H9 (cell line): Measurements from ENCODE around the gene CEP63. TPM values are rescaled to one million over a fixed set of nuclear protein-coding genes. Genes with fewer than 3 reads are reported as not detected.
A peak's percentile ranks its signal among the peaks of the same experiment; 100 is the strongest.

Experiments
- DNase-seq: peaks from one replicate; pipeline ENCODE4 v3.0.0-alpha.2; 2017
- H2AFZ ChIP-seq: one replicate; pipeline ENCODE4 v1.6.1; 2013; ENCODE audit warnings: mild to moderate bottlenecking, low read length, control low read depth, moderate library complexity
- H2AK5ac ChIP-seq: 2 replicates; pipeline ENCODE4 v1.6.1; 2013; ENCODE audit warnings: low read length, control low read depth, mixed read lengths; ENCODE audit not compliant: insufficient read length
- H2BK120ac ChIP-seq: one replicate; pipeline ENCODE4 v1.6.1; 2013; ENCODE audit warnings: low read depth, mild to moderate bottlenecking, low read length, control low read depth, inconsistent platforms; ENCODE audit not compliant: poor library complexity, severe bottlenecking
- H2BK12ac ChIP-seq: 2 replicates; pipeline ENCODE4 v1.6.1; 2013; ENCODE audit warnings: low read length, control low read depth, mixed read lengths, low read depth; ENCODE audit not compliant: insufficient read length
- H2BK15ac ChIP-seq: 2 replicates; pipeline ENCODE4 v1.6.1; 2013; ENCODE audit warnings: low read depth, low read length, control low read depth
- H2BK20ac ChIP-seq: one replicate; pipeline ENCODE4 v1.6.1; 2013; ENCODE audit warnings: low read depth, mild to moderate bottlenecking, low read length, control low read depth, inconsistent platforms; ENCODE audit not compliant: poor library complexity, severe bottlenecking
- H2BK5ac ChIP-seq: 2 replicates; pipeline ENCODE4 v1.6.1; 2013; ENCODE audit warnings: low read length, control low read depth, mixed read lengths; ENCODE audit not compliant: insufficient read length
- H3K14ac ChIP-seq: 2 replicates; pipeline ENCODE4 v1.6.1; 2013; ENCODE audit warnings: low read length, control low read depth; ENCODE audit not compliant: insufficient read depth
- H3K18ac ChIP-seq: 2 replicates; pipeline ENCODE4 v1.6.1; 2013; ENCODE audit warnings: low read depth, mild to moderate bottlenecking, mixed read lengths, low read length, control low read depth; ENCODE audit not compliant: insufficient read length
- H3K23ac ChIP-seq: 2 replicates; pipeline ENCODE4 v1.6.1; 2013; ENCODE audit warnings: low read length, control low read depth, mixed read lengths, low read depth; ENCODE audit not compliant: insufficient read length
- H3K23me2 ChIP-seq: 2 replicates; pipeline ENCODE4 v1.6.1; 2013; ENCODE audit warnings: low read depth, mild to moderate bottlenecking, mixed read lengths, low read length, control low read depth; ENCODE audit not compliant: insufficient read length, poor library complexity, severe bottlenecking
- H3K27ac ChIP-seq: 2 replicates; pipeline ENCODE4 v1.5.1; 2013; ENCODE audit warnings: low read length, control low read depth, mixed read lengths, low read depth; ENCODE audit not compliant: insufficient read length
- H3K27me3 ChIP-seq: 2 replicates; pipeline ENCODE4 v1.6.1; 2013; ENCODE audit warnings: low read length, control low read depth, inconsistent platforms; ENCODE audit not compliant: insufficient read depth
- H3K4ac ChIP-seq: 2 replicates; pipeline ENCODE4 v1.6.1; 2013; ENCODE audit warnings: low read depth, mild to moderate bottlenecking, control low read depth, inconsistent platforms, low read length, moderate library complexity
- H3K4me1 ChIP-seq: 2 replicates; pipeline ENCODE4 v1.6.1; 2013; ENCODE audit warnings: low read length, control low read depth, inconsistent platforms; ENCODE audit not compliant: insufficient read depth
- H3K4me2 ChIP-seq: 2 replicates; pipeline ENCODE4 v1.6.1; 2013; ENCODE audit warnings: low read length, control low read depth, mixed read lengths; ENCODE audit not compliant: insufficient read length, insufficient read depth
- H3K56ac ChIP-seq: 2 replicates; pipeline ENCODE4 v1.6.1; 2013; ENCODE audit warnings: low read depth, mild to moderate bottlenecking, mixed read lengths, low read length, control low read depth; ENCODE audit not compliant: insufficient read length
- H3K79me1 ChIP-seq: 2 replicates; pipeline ENCODE4 v1.6.1; 2013; ENCODE audit warnings: low read depth, mild to moderate bottlenecking, moderate library complexity, low read length, control low read depth, inconsistent platforms; ENCODE audit not compliant: insufficient read depth, poor library complexity, severe bottlenecking
- H3K79me2 ChIP-seq: 2 replicates; pipeline ENCODE4 v1.6.1; 2013; ENCODE audit warnings: low read length, control low read depth, inconsistent platforms; ENCODE audit not compliant: insufficient read depth
- H3K9ac ChIP-seq: 2 replicates; pipeline ENCODE4 v1.6.1; 2013; ENCODE audit warnings: low read length, control low read depth, mixed read lengths; ENCODE audit not compliant: insufficient read length; ENCODE audit errors: extremely low read depth
- H3K9me3 ChIP-seq: one replicate; pipeline ENCODE4 v1.6.1; 2013; ENCODE audit warnings: low read depth, low read length, inconsistent platforms; ENCODE audit not compliant: control insufficient read depth
- H3T11ph ChIP-seq: one replicate; pipeline ENCODE4 v1.6.1; 2013; ENCODE audit warnings: mild to moderate bottlenecking, low read length, control low read depth, inconsistent platforms
- H4K20me1 ChIP-seq: one replicate; pipeline ENCODE4 v1.6.1; 2013; ENCODE audit not compliant: control insufficient read depth, insufficient read length, insufficient read depth
- H4K5ac ChIP-seq: 2 replicates; pipeline ENCODE4 v1.6.1; 2013; ENCODE audit warnings: low read depth, mild to moderate bottlenecking, mixed read lengths, low read length, control low read depth; ENCODE audit not compliant: insufficient read length
- H4K8ac ChIP-seq: replicated peaks from 2 replicates; pipeline ENCODE4 v1.6.1; 2013; ENCODE audit warnings: low read length, control low read depth, mixed read lengths, low read depth; ENCODE audit not compliant: insufficient read length
- H4K91ac ChIP-seq: 2 replicates; pipeline ENCODE4 v1.6.1; 2013; ENCODE audit warnings: low read depth, mild to moderate bottlenecking, moderate library complexity, mixed read lengths, low read length, control low read depth; ENCODE audit not compliant: insufficient read length
- H3K27ac Mint-ChIP-seq, 3 experiments: 2 replicates in 2 of 3; 3 replicates in 1 of 3; pipeline ENCODE4 v1.8.0; 2020 to 2021; ENCODE audit warnings: mixed read lengths in 3 of 3, mild to moderate bottlenecking in 1 of 3, moderate library complexity in 1 of 3
- H3K27me3 Mint-ChIP-seq: 2 replicates; pipeline ENCODE4 v1.8.0; 2021; ENCODE audit warnings: low read depth, mild to moderate bottlenecking, moderate library complexity, mixed read lengths
- H3K36me3 Mint-ChIP-seq, 3 experiments: 2 replicates in 2 of 3; 3 replicates in 1 of 3; pipeline ENCODE4 v1.8.0; 2020 to 2021; ENCODE audit warnings: low read depth in 3 of 3, mixed read lengths in 3 of 3; ENCODE audit not compliant: insufficient read depth in 1 of 3
- H3K4me1 Mint-ChIP-seq, 2 experiments: 2 replicates each; pipeline ENCODE4 v1.8.0; 2020; ENCODE audit warnings: mixed read lengths in 2 of 2
- H3K4me3 Mint-ChIP-seq, 2 experiments: 2 replicates in 1 of 2; 3 replicates in 1 of 2; pipeline ENCODE4 v1.8.0; 2020 to 2021; ENCODE audit warnings: mild to moderate bottlenecking in 2 of 2, mixed read lengths in 2 of 2, moderate library complexity in 1 of 2
- H3K9me3 Mint-ChIP-seq, 2 experiments: 2 replicates in 1 of 2; 3 replicates in 1 of 2; pipeline ENCODE4 v1.8.0; 2020; ENCODE audit warnings: mild to moderate bottlenecking in 2 of 2, mixed read lengths in 2 of 2, moderate library complexity in 1 of 2
- CTCF ChIP-seq: fragments of 200-600 bp; sonication (generic); conservative IDR thresholded peaks from 3 replicates; pipeline ENCODE4 v1.8.0; 2021; ENCODE audit warnings: antibody characterized with exemption, mild to moderate bottlenecking
- WGBS: extraction: QIAGEN DNeasy Blood & Tissue Kit; methylation state at CpG from one replicate; pipeline ENCODE4 v1.1.7; 2013; ENCODE audit warnings: missing lambda C conversion rate, low lambda C conversion rate, mixed read lengths; ENCODE audit not compliant: insufficient read length; ENCODE audit errors: extremely low coverage; 5-methylcytosine and 5-hydroxymethylcytosine counted together
- total RNA-seq: library from RNA; stranded (reverse); gene quantifications from 2 replicates; pipeline ENCODE4 v1.2.1, GENCODE V29; 2021

The CEP63 gene
- total RNA-seq, 1 experiment from 2014 or later, result 16.2 TPM

GRCh38 chr3:134511500-134511899 lies 25.6 kb downstream of the CEP63 start:
- WGBS, result no CpG with 5 or more reads among the region's 2 CpGs
- no peak overlapping the region for H4K91ac ChIP-seq
- no peak overlapping the region for H3K18ac ChIP-seq
- Mint-ChIP-seq H3K27me3 (no peaks in the 10 kb centered on the region), H3K4me1 (peaks cover 3 to 8% of the 10 kb centered on the region in 2 experiments; a peak in 2 of 4 replicates), H3K36me3 (peaks cover 4 to 19% (median 5%) of the 10 kb centered on the region in 3 experiments; a peak in 5 of 7 replicates), H3K27ac (0 out of 7 replicates have a peak overlapping the region, but pooled peaks of 1 of the 3 experiments have one; percentile 8), H3K9me3 (no peaks in the 10 kb centered on the region), H3K4me3 (no peak overlapping the region)
- H4K5ac ChIP-seq, result no peak overlapping the region
- H2BK20ac ChIP-seq, result no peak overlapping the region
- no peaks in the 10 kb centered on the region for H3K79me1 ChIP-seq
- no peak overlapping the region for H2BK12ac ChIP-seq
- H2AK5ac ChIP-seq, result no peak overlapping the region
- no peak overlapping the region for H4K8ac ChIP-seq
- H2BK15ac ChIP-seq, result no peak overlapping the region
- DNase-seq, result no peak
- no peak for TF ChIP-seq CTCF
- H2BK5ac ChIP-seq, result no peak overlapping the region
- no peak overlapping the region for H3K27ac ChIP-seq
- no peak overlapping the region for H2BK120ac ChIP-seq
- H3K23ac ChIP-seq, result no peak overlapping the region
- no peak overlapping the region for H2AFZ ChIP-seq
- no peak overlapping the region for H3K9ac ChIP-seq
- no peak overlapping the region for H3T11ph ChIP-seq
- no peak overlapping the region for H3K4me2 ChIP-seq
- H3K56ac ChIP-seq, result no peak overlapping the region
- H3K9me3 ChIP-seq, result no peaks in the 10 kb centered on the region
- no peaks in the 10 kb centered on the region for H3K79me2 ChIP-seq
- no peaks in the 10 kb centered on the region for H4K20me1 ChIP-seq
- no peaks in the 10 kb centered on the region for H3K4me1 ChIP-seq
- H3K4ac ChIP-seq, result no peak overlapping the region
- no peak overlapping the region for H3K14ac ChIP-seq
- no peaks in the 10 kb centered on the region for H3K23me2 ChIP-seq
- H3K27me3 ChIP-seq, result no peaks in the 10 kb centered on the region
